ENCODE data around the gene RCVRN.

- TF ChIP-seq POLR2AphosphoS5 (IDR thresholded peaks at IDR 0.05; ENCODE audit: low read depth, low read length) (no peak), CHD7 (IDR thresholded peaks at IDR 0.05; ENCODE audit: insufficient replicate concordance, low read length) (no peak), CTCF (IDR thresholded peaks at IDR 0.05; ENCODE audit: control extremely low read depth in 1 of 3, insufficient read depth in 1 of 3, low read depth in 1 of 3, low read length in 3 of 3) (no peak)
Observed at GRCh38 chr17:9854255-9854654, 50.8 kb downstream of the RCVRN start.

Measured in H1 (cell line).